NK-92 (cell line): ENCODE measurements around the gene ATP4B.

Experiments
- DNase-seq: peaks from one replicate; lab custom pipeline; 2025; ENCODE audit not compliant: unreplicated experiment; lab: John Stamatoyannopoulos, UW

Gene ATP4B

GRCh38 chr13:113656831-113657671, 947 bp downstream of the ATP4B start:
- no peak for DNase-seq

GRCh38 chr13:113656003-113656588, 1.9 kb downstream of the ATP4B start:
- DNase-seq: no peak

- DNase-seq: no peak
These were observed 2.5 kb downstream of the ATP4B start for GRCh38 chr13:113655346-113656002.

- no peak for DNase-seq
These were observed 3.2 kb downstream of the ATP4B start for GRCh38 chr13:113654591-113655345.

GRCh38 chr13:113654175-113654560, 3.8 kb downstream of the ATP4B start:
- no peak for DNase-seq

GRCh38 chr13:113653264-113654174, 4.5 kb downstream of the ATP4B start:
- DNase-seq: no peak

- DNase-seq: no peak
These were observed 5.4 kb downstream of the ATP4B start for GRCh38 chr13:113652404-113653263.

GRCh38 chr13:113651511-113652403, 6.2 kb downstream of the ATP4B start:
- no peak for DNase-seq

GRCh38 chr13:113650731-113651148, 7.3 kb downstream of the ATP4B start:
- DNase-seq: no peak

GRCh38 chr13:113650275-113650674, 7.7 kb downstream of the ATP4B start:
- no peak for DNase-seq

GRCh38 chr13:113649212-113649611, 8.8 kb downstream of the ATP4B start:
- no peak for DNase-seq

GRCh38 chr13:113648216-113648610, 9.8 kb downstream of the ATP4B start:
- no peak for DNase-seq

- DNase-seq: no peak
These were observed 10.4 kb downstream of the ATP4B start for GRCh38 chr13:113647351-113648215.

- DNase-seq: no peak
These were observed 11.1 kb downstream of the ATP4B start for GRCh38 chr13:113646921-113647340.

- DNase-seq: no peak
These were observed 11.6 kb downstream of the ATP4B start for GRCh38 chr13:113646376-113646775.

- no peak for DNase-seq
These were observed 12.7 kb downstream of the ATP4B start for GRCh38 chr13:113645329-113645728.

GRCh38 chr13:113644800-113645199, 13.2 kb downstream of the ATP4B start:
- no peak for DNase-seq
